Activated CD8-positive, alpha-beta memory T cell treated with anti-CD3 and anti-CD28 coated beads, Interleukin-2, amount 50 U/mL, for 1 hour (primary cell): ENCODE measurements around the gene BPIFA3.

Source experiments
- DNase-seq: peaks from one replicate; pipeline ENCODE4 v3.0.0-alpha.2; 2020; ENCODE audit errors: extremely low read depth

Gene BPIFA3

GRCh38 chr20:33261465-33261864, 44.3 kb downstream of the BPIFA3 start:
- no peak for DNase-seq

- DNase-seq: no peak
Observed at GRCh38 chr20:33262658-33263065, 45.5 kb downstream of the BPIFA3 start.

GRCh38 chr20:33263784-33264183, 46.6 kb downstream of the BPIFA3 start:
- no peak for DNase-seq

GRCh38 chr20:33267701-33268100, 50.5 kb downstream of the BPIFA3 start:
- DNase-seq: no peak

- DNase-seq: no peak
Observed at GRCh38 chr20:33272155-33272873, 55.2 kb downstream of the BPIFA3 start.

- DNase-seq: no peak
Observed at GRCh38 chr20:33273117-33273851, 56.1 kb downstream of the BPIFA3 start.

GRCh38 chr20:33275215-33275614, 58.1 kb downstream of the BPIFA3 start:
- no peak for DNase-seq

- DNase-seq: no peak
Observed at GRCh38 chr20:33275871-33276270, 58.7 kb downstream of the BPIFA3 start.

GRCh38 chr20:33276303-33277113, 59.4 kb downstream of the BPIFA3 start:
- DNase-seq: no peak
